Epithelial cell of proximal tubule (primary cell): Measurements from ENCODE around the gene HIVEP1. TPM values are rescaled to one million over a fixed set of nuclear protein-coding genes. Genes with fewer than 3 reads are reported as not detected.

ENCODE experiments used
- DNase-seq: peaks from one replicate; pipeline ENCODE4 v3.0.0-alpha.2; 2011; ENCODE audit warnings: low read depth
- H3K4me3 ChIP-seq: 2 replicates; pipeline ENCODE4 v1.5.1; 2011; ENCODE audit warnings: low read depth, mild to moderate bottlenecking, low read length
- CTCF ChIP-seq: conservative IDR thresholded peaks from 2 replicates; pipeline ENCODE4 v1.5.1; 2012; ENCODE audit warnings: low read depth, mild to moderate bottlenecking, low read length
- total RNA-seq: library from RNA; depleted of rRNA; stranded (reverse); fragments of >200 nt; gene quantifications from 2 replicates; pipeline ENCODE4 v1.2.3, GENCODE V29; 2015

HIVEP1 gene
- total RNA-seq, 1 donor from 2014 or later, result 14.2 TPM

DNA sequence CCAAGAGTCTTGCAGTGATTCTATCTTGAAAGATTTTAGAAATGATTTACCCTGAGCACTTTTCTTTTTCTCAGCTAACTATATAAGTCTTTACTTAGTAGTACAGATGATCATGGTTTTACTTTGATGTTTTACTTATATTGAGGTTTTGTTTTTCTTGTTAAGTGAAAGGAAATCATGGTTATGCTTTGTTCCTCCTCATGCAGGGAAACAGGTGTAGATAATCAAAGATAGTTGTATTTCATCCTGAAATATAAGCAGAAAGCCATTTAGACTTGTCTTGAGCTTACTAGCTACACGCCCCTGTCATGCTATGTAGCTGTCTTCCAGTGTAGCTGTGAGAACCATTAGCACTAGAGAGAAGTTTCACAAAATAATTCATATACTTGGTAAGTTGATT lies 113.9 kb downstream of the HIVEP1 start:
- no peak overlapping the region for H3K4me3 ChIP-seq
- no peak for DNase-seq
- TF ChIP-seq CTCF, result no peak

GRCh38 chr6:12129523-12129922 lies 117.4 kb downstream of the HIVEP1 start:
- DNase-seq, result no peak
- no peak for TF ChIP-seq CTCF
- no peak overlapping the region for H3K4me3 ChIP-seq

- H3K4me3 ChIP-seq, result no peak overlapping the region
- DNase-seq, result no peak
- TF ChIP-seq CTCF, result no peak
Observed at GRCh38 chr6:12132351-12133222, 120.5 kb downstream of the HIVEP1 start.

- DNase-seq, result no peak
- no peak overlapping the region for H3K4me3 ChIP-seq
- no peak for TF ChIP-seq CTCF
Observed at GRCh38 chr6:12134581-12134980, 122.5 kb downstream of the HIVEP1 start.

DNA sequence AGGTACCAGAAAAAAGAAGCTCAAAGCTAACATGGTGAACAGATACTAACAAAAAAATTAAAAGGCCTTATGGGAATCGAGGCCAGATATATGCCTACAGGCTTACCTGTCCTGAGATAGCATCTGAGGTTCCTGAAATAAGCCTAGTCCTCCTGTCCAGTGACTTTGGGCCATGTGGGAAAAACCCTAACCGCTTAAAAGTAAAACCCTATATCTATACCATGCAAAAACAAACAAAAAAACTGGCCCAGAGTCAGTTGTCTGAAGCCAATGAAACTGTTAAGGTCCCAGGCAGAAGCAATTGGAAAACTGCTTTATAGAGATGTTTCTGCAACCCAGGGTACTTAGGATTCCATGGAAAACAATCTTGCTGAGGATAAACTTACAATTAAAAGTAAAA lies 122.9 kb downstream of the HIVEP1 start:
- no peak for TF ChIP-seq CTCF
- no peak for DNase-seq
- no peak overlapping the region for H3K4me3 ChIP-seq

- no peak overlapping the region for H3K4me3 ChIP-seq
- TF ChIP-seq CTCF, result no peak
- no peak for DNase-seq
Observed at GRCh38 chr6:12136905-12137304, 124.8 kb downstream of the HIVEP1 start.

DNA sequence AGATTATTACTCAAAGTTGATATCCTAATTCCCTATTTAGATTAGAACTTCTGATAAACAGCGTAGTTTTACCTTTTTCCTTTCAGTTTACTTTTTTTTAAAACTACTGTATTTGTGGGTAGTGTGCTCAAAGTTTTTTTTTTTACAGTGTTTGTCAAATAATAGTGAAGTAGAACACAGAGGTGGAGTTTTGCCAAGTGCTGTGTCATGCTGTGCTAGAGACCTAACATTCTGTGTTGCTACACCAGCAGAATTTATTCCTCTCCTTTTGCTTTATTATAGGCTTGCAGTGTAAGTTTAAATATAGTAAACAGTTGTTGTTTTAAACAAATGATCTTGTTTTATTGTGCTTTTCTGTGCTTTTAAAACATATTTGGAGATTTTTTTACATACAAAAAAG lies 125.4 kb downstream of the HIVEP1 start:
- no peak for TF ChIP-seq CTCF
- no peak for DNase-seq
- H3K4me3 ChIP-seq, result no peak overlapping the region
